ENCODE data around the gene SIRT7.

SIRT7 gene

DNA sequence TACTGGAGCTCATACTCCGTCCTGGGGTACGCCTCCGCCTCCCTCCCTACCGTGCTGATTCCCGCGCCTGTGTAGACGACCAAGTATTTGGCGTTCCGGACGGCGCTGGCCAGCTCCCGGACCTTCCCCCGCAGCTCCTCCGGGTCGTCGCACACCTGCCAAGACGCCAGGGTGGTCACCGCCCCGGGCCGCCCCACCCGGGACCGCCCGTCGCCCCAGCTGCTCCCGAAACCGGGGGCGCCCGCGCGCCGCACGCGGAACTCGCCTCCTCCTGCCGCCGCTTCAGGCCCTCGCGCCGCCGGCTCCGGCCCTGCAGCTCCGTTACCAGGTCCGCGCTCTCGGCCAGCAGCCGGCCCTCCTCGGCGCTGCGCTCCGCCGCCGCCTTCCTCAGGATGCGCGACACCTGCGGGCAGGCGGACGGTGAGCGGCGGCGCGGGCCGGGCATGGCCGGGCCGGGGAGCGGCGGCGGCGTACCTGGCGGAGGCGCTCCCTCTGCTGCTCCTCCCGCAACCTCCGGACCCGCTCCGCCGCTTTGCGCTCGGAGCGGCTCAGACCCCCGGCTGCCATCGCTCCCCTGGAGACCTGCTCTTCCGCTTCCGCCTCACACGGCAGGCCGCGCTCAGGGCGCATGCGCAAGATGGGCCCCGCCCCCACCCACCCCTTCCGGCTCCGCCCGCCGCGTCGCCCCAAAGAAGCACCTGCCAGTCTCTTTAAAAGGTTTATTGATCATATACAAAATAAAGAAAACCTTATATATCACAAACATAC, at the start of gene SIRT7:
SIRT7 (minus strand) TSS at position 612 of the 768 bp plus-strand sequence; CDS start at position 567, 45 bp downstream.
- DNase-seq (ENCODE audit: low spot score): peak; percentile 90

DNA sequence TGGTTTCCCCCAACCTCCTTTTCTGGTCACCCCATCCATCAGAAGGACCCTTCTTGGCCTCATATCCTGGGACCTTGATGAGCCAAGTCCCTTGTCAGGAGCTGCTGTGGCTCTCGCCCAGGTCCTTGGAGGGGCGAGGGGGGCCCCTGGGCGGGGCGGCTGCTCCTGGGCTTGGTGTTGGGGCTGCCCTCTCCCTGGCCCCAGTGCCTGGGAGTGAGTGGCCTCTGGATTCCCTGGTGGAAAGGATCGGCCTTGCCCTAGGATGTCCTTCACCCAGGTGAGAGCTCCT, 49.2 kb upstream of the SIRT7 start:
- no peak for DNase-seq (ENCODE audit: low spot score)

GRCh38 chr17:81966343-81967243, 48.6 kb upstream of the SIRT7 start:
- peak; percentile 57 for DNase-seq (ENCODE audit: low spot score)

GRCh38 chr17:81964081-81964849, 46.3 kb upstream of the SIRT7 start:
- DNase-seq (ENCODE audit: low spot score): peak; percentile 18

- no peak for DNase-seq (ENCODE audit: low spot score)
These were observed 44.8 kb upstream of the SIRT7 start for GRCh38 chr17:81962499-81963441.

GRCh38 chr17:81961521-81962498, 43.8 kb upstream of the SIRT7 start:
- DNase-seq (ENCODE audit: low spot score): no peak

GRCh38 chr17:81961087-81961511, 43.1 kb upstream of the SIRT7 start, which contains the start of gene NOTUM:
TSS of gene NOTUM (minus strand) at chr17:81961187. CDS start at chr17:81960909, 278 bp downstream.
- no peak for DNase-seq (ENCODE audit: low spot score)

GRCh38 chr17:81960130-81960958, 42.4 kb upstream of the SIRT7 start:
- no peak for DNase-seq (ENCODE audit: low spot score)

DNA sequence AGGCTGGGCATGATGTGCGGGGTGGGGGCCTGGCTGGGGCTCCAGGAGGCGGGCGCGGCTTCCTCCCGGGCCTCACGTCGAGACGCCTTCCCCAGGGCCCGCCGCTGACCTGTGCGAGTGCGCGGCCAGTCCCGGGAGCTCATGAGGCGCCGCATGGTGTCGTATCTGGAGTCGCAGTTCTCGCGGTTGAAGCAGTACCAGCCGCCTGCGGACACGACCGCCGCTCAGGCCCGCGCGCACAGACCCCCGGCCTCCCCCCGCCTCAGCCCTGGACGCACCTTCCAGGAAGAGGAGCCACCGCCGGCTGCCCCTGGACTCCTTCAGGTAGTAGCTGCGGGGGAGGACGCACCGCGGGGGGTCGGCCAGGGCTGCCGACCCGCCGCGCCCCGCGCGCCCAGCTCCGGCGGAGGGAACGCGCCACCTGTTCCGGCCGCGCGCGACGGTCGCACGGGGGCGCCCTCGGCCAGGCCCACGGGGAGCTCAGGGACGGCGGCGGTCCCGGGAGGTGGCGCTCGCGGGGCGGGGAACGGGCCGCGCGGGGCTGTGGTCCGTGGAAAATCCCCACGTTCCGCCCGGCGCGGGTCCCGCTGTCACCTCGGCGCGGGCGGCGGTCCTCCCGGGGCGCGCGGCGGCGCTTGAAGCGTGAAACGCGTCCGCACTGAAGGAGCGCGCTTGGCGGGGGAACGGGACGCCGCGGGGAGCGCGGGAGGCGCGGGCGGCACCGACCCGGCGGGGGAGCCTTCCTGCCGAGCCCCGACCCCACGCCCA, 41.6 kb upstream of the SIRT7 start:
- peak; percentile 66 for DNase-seq (ENCODE audit: low spot score)

DNA sequence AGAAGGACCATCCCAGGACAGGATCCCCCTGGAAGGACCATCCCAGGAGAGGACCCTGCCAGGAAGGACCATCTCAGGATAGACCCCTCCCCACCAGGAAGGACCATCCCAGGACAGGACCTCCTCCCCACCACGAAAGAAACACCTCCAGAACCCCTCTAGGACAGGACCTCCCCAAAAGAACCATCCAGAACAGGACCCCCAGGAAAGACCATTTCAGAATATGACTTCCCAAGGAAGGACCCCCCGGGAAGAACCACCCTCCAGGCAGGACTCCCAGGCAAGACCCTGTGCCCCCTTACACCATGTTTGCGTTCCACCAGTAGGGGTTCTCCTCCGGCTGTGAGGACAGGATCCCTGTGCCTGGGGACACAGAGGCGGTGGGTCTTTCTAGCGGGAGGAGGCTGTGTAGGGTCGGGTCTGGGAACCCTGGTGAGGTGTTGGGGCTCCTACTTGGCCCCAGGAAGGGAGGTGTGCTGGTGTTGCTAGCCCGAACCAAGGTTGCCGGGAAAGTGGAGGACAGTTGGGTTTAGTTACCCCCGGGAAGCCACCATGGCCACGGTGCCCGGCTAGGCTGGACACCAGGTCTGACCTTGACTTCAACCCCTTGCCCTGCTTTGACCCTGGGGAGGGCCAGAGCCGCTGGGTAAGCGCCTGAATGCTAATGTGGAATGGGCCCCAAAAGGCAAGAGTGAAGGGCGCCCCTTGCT, 40.8 kb upstream of the SIRT7 start:
- no peak for DNase-seq (ENCODE audit: low spot score)

- DNase-seq (ENCODE audit: low spot score): no peak
These were observed 39.9 kb upstream of the SIRT7 start for GRCh38 chr17:81957691-81958432.

DNA sequence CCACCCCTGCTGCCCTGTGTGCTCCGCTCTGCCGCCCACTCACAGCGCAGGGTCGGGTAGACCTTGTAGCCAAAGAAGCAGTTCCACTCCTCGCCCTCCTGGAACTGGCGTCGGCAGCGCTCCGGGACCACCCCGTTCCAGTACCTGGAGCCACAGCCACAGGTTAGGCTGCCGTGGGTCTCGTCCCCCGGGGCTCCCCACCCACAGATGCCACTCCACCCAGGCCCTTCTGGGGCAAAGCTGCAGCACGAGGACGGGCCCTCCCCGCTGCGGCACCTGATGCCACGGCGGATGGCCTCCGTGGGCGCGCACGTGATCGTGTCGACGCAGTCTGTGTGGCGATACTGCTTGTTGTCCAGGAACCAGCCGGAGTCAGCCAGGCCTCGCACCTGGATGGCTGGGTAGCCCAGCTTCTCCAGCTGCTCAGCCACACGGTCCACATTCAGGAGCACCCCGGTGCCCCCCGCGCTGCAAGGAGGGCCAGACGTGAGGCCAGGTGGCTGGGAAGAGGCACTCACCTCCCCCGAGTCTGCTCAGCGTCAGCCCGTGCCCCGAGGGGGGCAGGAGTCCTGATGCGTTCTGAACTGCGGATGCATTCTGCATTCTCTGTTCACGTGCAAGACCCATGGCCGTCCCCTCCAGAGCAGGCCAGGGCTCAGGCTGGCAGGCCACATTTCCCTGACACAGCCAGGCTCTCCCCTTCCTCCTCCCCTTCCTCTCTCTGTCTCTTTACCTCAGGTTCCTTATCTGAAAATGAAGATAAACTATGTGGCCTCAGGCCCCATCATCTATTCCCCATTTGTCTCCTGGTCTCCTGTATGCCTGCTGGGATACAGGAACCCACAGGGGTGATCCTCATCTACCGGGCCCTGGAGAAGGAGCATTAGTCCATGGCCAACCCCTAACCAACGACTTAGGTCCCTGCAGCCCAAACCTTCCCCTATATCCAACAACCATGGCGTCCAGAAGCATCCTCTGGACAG, 38.9 kb upstream of the SIRT7 start:
- no peak for DNase-seq (ENCODE audit: low spot score)

DNA sequence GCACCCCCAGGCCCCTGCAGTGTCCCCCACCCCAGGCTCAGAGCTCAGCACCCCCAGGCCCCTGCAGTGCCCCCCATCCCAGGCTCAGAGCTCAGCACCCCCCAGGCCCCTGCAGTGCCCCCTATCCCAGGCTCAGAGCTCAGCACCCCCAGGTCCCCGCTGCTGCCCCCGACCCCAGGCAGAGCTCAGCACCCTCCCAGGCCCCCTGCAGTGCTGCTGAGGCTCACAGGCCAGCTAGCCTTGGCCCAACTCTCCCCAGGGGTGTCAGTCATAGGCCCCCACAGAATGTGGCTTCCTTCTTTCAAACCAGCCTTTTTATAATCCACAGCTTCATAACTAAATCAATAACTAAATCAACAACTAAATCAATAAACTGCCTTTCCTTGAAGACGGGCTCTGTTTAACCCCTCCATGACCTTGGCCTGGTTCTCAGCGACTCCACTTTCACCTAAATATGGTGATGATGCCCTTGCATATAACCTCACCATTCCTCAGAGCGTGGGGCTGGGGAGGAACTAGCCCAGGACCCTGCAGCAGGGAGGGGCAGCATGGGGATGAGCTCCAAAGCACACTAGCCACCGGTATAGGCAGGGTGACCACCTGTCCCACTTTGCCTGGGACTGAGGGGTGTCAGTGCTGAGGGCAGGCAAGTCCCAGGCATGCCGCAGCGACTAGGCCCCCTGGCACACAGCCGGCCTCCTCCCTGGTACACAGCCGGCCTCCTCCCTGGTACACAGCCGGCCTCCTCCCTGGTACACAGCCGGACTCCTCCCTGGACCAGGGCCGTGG, 38.0 kb upstream of the SIRT7 start:
- DNase-seq (ENCODE audit: low spot score): no peak

DNA sequence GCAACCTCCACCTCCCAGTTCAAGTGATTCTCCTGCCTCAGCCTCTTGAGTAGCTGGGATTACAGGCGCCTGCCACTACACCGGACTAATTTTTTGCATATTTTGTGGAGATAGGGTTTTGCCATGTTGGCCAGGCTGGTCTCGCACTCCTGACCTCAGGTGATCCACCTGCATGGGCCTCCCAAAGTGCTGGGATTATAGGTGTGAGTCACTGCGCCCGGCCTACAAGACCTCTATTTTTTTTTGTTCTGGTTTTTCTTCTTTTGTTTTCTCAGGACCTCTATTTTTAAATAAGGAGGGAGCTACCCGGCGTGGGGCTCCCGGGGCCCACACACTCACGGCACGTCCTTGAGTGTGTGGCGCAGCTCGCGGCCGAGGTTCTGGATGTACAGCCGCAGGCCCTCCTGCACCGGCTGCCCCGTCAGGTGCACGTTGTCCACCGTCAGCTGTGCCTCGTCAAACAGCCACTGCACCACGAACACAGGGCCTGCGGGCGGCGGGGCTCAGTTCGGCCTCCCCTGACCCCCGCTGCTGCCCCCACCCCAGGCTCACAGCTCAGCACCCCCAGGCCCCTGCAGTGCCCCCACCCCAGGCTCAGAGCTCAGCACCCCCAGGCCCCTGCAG, 37.2 kb upstream of the SIRT7 start:
- no peak for DNase-seq (ENCODE audit: low spot score)

All from NAMALWA (cell line).